HG02763 (cell line): ENCODE data around the gene MTHFSD.
"Not testable (repeated sequence)": the region's sequence is repeated elsewhere in the genome, so short reads cannot be mapped to it uniquely, and the experiment has no call there.

Experiments
- ATAC-seq: cut with Tn5 transposase; IDR thresholded peaks from one replicate; pipeline ENCODE4 v1.9.1; 2021; ENCODE audit warnings: mild to moderate bottlenecking, moderate library complexity; ENCODE audit not compliant: unreplicated experiment

Gene MTHFSD

GRCh38 chr16:86554917-86555703 lies at the start of gene MTHFSD:
MTHFSD (minus strand) TSS chr16:86555235; CDS start chr16:86555184, 51 bp downstream.
- peak; percentile 93 for ATAC-seq

GRCh38 chr16:86604436-86605193 lies 49.6 kb upstream of the MTHFSD start:
- ATAC-seq: peak; percentile 60

GRCh38 chr16:86602521-86602920 lies 47.5 kb upstream of the MTHFSD start:
- ATAC-seq: no peak

GRCh38 chr16:86601356-86601755 lies 46.3 kb upstream of the MTHFSD start:
- ATAC-seq: no peak

- ATAC-seq: no peak
These were observed 43.9 kb upstream of the MTHFSD start for GRCh38 chr16:86598607-86599565.

- no peak for ATAC-seq
These were observed 43.0 kb upstream of the MTHFSD start for GRCh38 chr16:86597880-86598606.

- no peak for ATAC-seq
These were observed 42.3 kb upstream of the MTHFSD start for GRCh38 chr16:86597126-86597879.

GRCh38 chr16:86595983-86596605 lies 41.1 kb upstream of the MTHFSD start:
- ATAC-seq: no peak

- no peak for ATAC-seq
These were observed 39.7 kb upstream of the MTHFSD start for GRCh38 chr16:86594721-86595120.

GRCh38 chr16:86593913-86594620 lies 39.0 kb upstream of the MTHFSD start:
- no peak for ATAC-seq

GRCh38 chr16:86591270-86591669 lies 36.2 kb upstream of the MTHFSD start:
- ATAC-seq: no peak

- no peak for ATAC-seq
These were observed 35.6 kb upstream of the MTHFSD start for GRCh38 chr16:86590501-86591144.

GRCh38 chr16:86587955-86588354 lies 32.9 kb upstream of the MTHFSD start:
- ATAC-seq: not testable (repeated sequence)

- ATAC-seq: no peak
These were observed 32.5 kb upstream of the MTHFSD start for GRCh38 chr16:86587487-86587886.

- ATAC-seq: no peak
These were observed 31.0 kb upstream of the MTHFSD start for GRCh38 chr16:86585821-86586611.

GRCh38 chr16:86584726-86585721 lies 30.0 kb upstream of the MTHFSD start:
- no peak for ATAC-seq
